Fibroblast of the conjunctiva (primary cell): ENCODE measurements around the gene PSD4.

Experiments used
- DNase-seq: peaks from one replicate; pipeline ENCODE4 v3.0.0-alpha.2; 2010; ENCODE audit warnings: low read depth

The PSD4 gene

DNA sequence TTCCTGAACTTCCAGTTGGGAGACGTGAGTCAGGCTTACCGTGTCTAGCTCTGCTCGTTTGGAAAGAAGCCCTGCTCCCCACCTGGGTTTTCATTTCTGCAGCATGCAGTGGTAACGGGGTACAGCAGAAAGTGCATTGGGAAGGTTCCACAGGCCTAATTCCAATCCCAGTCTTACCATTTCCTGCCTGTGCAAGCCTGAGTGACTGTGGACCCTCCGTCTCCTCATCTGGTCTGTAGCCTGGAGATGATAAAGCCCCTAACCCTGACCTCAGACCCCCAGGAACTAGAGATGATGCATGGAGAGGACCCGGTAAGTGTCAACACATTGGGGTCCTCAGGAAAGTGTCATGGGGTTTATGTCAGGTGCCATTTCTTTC lies 5.8 kb upstream of the PSD4 start:
- DNase-seq = no peak

DNA sequence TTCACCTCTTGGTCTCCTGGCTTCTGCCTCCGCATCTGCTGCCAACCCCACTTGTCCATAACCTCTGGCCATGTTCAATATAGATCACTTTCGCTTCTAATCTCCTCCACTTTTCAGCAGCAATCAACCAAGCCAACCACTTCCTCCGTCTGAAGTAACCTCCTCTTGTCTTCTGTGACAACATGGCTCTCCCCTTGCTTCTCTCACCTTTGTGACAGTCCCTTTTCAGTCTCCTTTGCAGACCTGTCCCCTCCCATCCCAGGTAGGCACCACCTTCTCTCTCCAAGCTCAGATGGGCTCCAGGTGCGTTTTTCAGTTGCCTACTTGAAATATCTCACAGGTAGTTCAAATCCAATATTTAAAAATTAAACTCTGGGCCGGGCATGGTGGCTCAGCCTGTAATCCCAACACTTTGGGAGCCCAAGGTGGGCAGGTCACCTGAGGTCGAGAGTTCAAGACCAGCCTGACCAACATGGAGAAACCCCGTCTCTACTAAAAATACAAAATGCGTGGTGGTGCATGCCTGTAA lies 4.7 kb upstream of the PSD4 start:
- no peak for DNase-seq

DNA sequence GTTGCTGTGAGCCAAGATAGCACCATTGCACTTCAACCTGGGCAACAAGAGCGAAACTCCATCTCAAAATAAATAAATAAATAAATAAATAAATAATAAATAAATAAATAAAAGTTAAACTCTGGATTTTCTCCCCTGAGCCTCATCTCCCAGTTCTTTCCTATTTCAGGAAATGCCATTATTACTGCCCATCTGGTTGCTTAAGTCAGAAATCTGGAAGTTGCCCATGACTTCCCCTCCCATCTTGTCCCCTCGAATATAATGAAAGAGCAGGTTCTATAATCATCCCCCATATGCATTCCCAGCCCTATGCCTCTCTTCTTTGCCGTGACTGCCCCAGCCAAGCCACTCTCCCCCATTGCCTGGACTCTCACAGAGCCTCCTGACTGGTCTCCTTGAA lies 4.2 kb upstream of the PSD4 start:
- DNase-seq = no peak

DNA sequence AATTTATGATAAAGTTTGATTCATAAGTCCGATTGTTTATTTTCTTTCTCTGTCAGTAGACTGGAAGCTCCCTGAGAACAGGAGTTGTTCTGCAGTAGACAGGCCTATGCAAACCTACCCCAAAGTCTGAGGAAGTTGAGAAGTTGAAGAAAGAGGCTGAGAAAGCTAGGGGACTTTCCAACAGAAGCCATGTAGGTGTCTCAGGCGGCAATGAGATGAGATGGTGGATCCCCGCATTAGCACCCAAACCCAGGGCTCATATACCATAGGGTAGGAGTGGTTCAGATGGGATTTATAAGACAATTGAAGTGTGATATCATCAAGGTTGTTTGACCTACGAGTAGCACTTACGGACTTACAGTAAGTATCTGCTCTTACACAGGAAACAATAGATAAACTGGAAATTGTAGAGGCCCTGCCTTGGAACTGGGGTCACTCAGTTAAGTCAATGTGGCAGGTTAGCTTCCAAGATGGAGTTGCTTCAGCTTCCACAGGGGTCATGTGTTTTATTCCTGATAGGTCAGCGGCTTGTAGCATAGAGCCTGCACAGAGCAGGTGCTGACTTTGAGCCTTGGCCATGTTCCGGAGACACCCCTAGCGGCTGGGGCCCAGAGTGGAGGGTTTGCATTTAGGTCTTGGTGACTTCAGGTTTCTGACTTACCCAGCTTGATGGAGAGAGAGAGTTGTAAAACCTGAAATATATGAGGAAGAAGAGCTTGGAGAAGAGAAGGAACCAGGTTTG lies 2.3 kb upstream of the PSD4 start:
- DNase-seq = no peak

DNA sequence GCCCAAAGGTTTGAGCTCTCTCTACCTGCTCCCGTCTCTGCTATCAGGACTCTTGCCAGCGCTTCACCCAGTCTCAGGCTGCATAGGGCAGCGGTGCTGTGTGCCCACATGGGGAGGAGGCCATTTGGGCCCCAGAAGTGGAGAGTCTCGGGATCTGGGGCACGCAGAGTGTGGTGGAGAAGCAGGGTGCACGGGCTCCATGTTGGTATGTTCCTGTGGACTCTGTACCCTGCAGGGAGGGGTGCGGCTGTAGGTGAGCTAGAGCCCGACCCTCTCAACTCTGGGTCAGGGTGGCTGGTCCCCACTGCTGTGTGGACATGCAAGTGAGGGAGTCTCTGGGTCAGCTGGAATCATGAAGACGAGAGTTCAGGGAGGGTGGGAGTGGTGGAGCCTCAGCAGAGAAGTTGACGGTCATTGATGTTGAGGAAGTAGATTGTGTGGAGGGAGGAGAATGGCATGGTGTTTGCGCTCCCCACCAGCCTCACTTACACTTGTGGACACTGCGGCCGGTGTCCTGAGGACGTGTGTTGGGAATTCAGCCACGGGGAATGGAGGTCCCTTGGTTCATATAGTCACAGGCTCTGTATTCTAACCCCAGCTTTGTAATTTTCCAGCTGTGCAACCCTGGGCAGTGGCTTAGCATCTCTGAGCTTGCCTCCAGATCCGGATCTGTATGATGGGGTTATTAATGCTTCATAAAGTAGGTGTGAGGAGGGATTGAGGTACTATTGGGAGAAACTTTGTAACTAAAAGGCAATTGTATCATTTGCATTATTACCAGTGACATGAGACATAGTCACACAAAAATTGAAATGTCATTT lies 840 bp upstream of the PSD4 start:
- no peak for DNase-seq

DNA sequence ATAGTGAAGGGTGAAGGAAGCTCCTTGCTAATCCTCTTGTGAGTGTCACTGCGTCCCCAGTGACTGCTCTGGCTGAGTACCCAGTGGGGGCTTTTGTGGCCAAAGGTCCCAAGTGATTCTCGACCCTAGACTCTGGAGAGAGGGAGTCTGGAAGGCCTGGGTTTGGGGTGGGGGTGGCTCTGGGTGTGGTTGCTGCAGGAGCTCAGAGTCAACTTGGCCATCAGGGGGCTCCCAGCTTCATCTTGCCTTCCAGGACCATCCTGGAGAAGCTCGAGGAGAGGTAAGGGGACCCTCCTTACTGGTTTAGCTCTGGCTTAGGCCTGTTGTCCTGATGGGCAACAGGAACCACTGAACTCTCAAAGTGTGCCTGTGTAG lies 592 bp downstream of the PSD4 start:
- no peak for DNase-seq

DNA sequence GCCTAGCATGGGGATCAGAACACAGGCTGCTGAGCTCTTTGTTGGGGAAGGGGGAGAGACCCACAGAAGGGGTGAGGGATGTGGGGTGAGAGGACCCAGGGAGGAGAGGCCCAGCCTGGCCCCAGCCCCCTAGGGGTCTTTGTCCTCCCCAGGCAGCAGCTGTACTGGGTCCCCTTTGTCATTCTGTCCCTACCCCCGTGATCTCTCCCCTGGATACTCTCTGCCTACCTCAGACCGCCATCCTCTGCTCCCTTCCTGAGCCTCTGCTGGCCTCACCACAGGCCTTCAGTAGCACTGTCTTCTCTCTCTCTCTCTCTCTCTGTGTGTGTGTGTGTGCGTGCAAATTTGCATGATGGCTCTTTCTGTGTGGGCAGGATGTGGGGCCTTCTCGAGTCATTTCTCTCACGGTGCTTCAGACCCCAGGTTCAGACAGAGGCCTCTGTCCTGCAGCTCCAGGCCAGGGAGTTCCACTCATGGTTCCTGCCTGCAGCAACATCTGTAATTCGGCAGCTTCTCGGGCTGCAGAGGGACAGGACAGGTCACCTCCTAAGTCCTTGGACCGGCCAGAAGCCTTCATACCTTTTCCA lies 1.4 kb downstream of the PSD4 start:
- DNase-seq = no peak

DNA sequence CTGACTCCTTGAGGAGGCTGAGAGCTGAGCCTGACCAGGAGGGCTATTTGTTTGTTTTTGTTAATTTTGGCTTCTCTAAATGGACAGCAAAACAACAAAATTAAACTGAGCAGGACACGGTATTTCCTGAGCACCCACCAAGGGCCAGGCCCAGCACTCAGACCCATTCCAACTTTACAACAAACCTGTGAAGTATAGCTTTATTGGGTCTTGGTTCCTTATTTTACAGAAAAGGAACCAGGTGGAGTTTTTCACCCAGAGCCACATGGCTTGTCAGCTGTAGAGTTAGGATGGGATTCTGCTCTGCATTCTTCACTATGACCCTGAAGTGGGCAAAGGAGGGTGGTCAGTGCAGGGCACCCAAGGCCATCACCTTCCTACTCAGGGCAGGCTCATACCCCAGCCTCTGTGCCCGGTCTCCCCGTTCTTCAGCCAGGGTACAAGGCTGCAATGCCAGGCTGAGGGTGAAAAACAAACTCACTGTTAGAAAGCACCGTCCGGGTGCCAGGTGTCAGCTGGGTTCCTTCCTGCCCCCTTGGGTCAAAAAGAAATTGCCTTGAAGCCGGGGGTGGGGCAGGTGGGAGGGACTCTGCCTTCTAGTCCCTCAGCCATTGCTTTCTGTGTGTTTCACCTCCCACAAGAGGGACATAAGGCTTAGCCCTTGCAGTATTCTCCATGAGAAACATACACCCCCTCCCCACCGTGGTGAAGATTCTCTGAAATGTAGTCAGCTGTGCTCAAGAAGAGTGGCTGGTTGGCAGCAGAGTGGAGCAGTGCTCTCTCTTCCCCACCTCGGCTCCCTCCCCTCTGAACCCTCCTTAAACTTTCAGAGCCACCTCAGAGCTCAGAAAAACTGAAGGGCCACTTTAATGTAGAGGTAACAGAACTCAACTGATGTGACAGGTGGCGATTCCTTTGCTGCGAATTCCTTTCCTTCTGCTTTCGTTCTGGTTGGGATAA lies 2.2 kb downstream of the PSD4 start:
- DNase-seq = no peak

DNA sequence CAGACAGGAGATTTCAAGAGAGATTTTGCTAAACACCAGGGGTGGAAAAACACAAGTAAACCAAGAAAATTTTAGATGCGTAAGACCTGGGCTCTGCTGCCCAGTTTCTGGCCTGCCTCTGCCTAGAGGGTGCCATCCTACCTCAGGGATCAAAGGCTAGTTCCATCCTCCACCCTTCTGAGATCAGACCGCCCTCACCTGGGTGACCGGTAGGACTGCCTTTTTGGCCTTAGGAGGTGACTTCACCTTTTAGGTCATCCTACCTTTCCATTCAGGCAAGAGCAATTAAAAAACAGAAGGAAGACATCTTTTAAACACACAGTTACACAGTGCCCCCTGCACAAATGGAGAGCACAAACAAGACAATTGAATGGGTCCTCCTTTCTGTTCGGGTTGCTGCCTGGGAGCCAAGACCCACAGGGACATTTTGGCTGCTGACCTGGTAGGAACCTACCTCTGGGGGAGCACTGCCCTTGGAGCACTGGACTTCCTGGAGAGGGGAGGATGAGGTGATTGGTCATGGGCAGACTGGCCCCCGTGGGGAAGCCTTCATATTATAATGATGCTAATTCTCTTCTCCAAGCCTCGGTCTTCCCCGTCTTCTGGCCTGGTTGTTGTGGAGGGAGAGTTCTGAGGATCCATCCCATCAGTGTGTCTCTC lies 3.1 kb downstream of the PSD4 start:
- DNase-seq = no peak

DNA sequence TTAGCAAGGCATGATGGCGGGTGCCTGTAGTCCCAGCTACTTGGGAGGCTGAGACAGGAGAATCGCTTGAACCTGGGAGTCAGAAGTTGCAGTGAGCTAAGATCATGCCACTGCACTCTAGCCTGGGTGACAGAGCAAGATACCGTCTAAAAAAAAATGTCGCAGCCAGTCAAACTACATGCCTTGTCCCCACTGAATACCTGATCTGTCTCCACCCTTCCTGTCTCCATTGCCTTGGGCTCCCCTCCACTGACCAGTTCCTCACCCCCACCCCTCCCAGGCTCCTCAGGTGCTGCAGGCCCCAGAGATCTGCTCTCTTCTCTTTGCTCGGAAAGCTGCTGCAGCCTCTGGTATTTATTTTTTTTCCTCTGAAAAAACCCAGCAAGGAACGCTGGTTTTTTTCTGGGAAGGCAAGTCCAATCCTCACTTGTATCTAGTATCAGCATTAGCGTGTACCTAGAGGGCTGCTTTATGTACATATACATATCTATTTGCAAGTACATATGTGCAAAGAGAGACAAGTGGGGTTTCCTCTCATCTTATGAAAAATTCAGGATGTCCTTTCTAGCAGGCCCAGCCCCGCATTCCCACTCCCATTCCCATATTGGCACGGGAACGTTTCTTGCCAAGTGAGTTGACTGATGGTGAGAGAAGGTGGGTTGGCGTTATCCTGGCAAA lies 4.4 kb downstream of the PSD4 start:
- DNase-seq = no peak

DNA sequence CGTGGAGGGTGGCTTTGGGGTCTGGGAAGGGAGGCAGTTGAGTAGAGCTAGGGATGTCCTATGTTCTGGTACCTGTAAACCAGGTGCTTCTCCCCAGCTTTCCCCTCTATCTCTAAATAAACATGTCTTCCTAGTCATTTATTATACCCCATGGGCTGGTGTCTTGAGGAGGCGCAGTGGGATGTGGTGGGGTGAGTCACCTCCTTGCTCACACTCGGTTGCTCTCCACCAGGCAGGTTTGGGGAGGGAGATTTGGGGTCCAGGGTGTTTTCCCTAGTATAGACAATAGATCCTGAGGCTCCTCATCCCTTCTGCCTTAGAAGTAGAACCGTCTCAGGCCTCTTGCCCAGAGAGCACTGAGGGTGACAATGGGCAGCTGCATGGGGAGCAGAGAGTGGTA lies 5.1 kb downstream of the PSD4 start:
- DNase-seq = no peak

DNA sequence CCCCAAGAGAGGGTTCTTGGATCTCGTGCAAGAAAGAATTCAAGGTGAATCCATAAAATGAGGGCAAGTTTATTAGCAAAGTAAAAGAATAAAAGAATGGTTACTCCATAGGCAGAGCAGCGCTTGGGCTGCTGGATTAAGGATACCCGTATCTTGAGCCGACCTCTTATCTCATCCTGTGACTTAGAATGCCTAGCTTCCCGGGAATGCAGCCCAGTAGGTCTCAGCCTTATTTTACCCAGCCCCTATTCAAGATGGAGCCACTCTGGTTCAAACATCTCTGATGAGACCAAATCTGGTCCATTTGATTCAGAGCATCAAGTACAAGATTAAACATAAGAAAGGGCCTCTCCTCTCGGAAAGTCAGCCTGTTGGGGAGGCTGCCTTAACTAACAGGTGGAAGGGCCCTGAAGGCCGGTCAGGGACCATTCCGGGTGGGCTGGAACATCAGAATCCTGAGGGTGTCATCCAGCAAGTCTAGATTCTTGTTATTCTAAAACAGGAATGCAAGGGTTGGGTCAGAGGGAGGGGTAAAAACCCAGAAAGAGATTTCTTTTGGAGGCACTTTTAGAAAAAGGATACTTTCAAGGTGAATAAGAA lies 5.8 kb downstream of the PSD4 start:
- no peak for DNase-seq

DNA sequence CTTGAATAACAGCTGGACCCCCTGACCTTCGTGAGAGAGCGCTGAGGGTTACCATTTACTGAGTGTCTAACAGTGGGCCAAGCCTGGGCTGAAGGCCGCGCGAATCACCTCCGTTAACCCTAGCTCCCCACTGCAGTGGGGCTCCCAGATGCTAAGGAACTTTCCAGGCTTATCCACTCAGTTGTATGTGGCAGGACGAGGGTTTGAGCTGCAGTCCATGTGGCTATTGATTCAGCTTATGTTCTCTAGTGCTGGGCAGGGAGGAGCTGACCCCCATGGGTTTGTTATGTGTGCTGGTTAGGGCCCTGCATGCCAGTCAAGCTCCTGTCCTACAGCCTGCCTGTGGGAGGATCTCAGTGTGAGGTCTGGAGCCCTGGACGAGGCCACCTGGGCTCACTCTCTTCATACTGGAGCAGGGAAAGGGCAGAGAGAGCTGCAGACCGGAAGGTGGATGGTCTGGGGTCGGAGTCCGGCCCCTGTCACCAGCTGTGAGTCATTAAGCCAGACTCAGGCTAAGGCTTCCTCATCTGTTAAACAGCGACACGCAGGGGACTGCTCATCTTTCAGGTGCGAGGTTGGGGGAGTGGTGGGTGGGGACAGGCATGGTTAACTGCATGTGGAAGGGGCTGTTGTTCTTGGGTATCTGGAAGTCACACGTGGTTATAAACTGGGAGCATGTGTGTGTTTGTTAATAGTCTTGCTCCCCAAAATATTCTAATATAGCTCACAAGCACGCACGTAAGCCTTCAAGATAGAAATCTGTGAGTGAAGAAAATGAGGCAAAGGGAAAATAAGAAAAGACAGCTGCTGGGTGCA lies 6.6 kb downstream of the PSD4 start:
- DNase-seq = no peak

DNA sequence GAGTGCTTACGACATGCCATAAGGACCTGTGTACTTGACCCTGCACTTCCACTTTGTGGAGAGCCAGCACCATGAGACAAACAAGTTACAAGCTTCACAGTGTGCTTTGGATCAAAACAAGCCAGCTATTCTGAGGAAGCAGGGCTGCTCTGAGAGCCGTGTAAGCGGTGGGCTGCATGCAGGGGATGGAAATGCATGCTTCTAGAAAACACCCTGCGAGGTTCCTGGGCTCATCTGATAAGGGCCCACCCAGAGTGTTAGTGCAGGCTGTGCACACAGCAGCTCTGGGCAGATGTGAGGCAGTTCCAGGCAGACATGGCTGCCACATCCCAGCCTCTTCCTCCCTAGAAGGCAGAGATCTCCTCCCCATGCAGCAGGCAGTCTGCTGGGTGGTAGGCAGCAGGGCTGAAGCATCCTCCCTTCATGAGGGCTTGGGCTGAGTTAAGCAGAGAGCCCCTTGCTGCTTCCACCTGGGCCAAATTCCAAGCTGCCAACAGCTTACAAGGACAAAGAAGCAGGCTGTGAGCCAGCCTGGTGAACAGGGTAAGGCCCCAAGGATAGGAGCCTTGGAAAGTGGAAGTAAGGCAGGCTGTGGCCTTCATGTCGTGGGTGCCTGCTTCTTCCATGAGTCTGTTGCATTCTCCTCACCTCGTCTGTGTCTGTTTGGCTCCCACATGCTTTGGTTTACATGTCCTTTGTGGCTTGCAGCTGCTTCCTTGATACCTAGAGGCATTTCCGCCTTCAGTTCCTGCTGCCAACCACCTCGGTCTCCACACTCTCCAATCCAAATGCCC lies 7.7 kb downstream of the PSD4 start:
- DNase-seq = no peak

DNA sequence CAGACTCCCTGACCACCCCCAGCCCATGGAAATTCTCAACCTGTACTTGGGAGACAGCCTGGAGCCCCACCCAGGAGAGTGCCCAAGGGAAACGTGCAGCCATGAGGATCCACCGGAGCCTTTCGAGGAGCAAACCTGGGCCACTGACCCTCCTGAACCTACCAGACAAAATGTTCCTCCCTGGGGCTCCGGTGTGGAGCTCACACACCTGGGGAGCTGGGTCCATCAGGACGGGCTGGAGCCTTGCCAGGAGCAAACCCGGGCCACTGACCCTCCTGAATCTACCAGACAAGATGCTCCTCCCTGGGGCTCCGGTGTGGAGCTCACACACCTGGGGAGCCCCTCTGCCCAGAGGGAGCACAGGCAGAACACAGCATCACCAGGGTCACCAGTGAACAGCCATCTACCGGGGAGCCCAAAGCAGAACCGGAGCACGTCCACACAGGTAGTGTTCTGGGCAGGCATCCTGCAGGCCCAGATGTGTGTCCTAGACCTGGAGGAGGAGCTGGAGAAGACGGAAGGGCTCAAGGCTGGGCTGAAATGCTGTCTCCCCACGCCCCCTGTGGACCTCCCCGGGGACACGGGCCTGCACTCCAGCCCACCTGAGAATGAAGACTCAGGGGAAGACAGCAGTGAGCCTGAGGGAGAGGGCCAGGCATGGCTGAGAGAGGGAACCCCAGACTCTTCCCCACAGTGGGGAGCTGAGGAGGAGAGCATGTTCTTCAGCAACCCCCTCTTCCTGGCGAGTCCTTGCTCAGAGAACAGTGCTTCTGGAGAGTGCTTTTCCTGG lies 8.9 kb downstream of the PSD4 start:
- no peak for DNase-seq

DNA sequence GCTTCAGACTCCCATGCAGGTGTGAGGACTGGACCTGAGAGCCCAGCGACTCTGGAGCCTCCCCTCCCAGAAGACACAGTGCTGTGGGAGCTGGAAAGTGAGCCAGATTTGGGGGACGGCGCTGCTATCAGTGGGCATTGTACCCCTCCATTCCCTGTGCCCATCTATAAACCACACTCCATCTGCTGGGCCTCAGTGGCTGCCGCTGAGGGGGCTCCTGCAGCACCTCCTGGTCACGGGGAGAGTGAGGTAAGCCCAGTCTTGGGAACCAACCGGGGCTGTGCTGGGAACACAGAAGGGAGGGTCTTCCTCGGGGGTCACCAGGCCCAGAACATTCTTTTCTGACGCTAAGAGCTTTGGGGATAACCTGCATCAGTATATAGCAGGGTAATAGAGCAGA lies 9.5 kb downstream of the PSD4 start:
- no peak for DNase-seq

DNA sequence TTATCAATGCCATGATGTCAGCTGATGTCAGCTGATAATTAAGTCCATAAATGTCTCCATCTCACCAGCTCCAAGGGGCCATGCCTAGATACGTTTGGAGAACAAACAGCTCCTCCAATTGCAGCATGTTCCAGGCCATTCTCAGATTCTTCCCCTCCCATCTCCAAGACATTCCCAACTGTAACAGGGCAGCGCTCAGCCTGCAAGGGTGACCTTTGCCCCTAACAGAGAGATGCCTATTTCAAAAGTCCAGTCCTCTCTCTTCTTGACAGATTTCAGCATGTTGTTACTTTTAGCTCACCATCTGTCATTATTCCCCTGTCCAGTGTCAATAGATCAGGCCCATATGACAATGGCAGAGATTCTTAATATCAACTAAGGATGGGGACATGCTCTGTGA lies 9.9 kb downstream of the PSD4 start:
- no peak for DNase-seq
